Activated CD4-positive, alpha-beta T cell treated with anti-CD3 and anti-CD28 coated beads, Interleukin-2, amount 10 ng/mL, durations not matched to agents 7 days and 5 days (primary cell): ENCODE measurements around the gene SLC9A8. TPM values are rescaled to one million over a fixed set of nuclear protein-coding genes. Genes with fewer than 3 reads are reported as not detected.

ENCODE experiments used
- CTCF ChIA-PET: fragments of 350-600 bp; sonication (Branson Sonifier 250); formaldehyde crosslinking; loops from one replicate; lab custom pipeline; 2021; ENCODE audit warnings: antibody characterized with exemption; lab: Charles Lee
- POLR2A ChIA-PET: fragments of 350-600 bp; sonication (Branson Sonifier 250); formaldehyde crosslinking; loops from one replicate; lab custom pipeline; 2021; ENCODE audit warnings: antibody characterized with exemption; lab: Charles Lee
- DNase-seq: peaks from one replicate; pipeline ENCODE4 v3.0.0-alpha.2; 2020
- H3K27ac Mint-ChIP-seq: one replicate; pipeline ENCODE4 v1.8.0; 2021; ENCODE audit warnings: mild to moderate bottlenecking, moderate library complexity, mixed read lengths
- H3K27me3 Mint-ChIP-seq: one replicate; pipeline ENCODE4 v1.8.0; 2021; ENCODE audit warnings: mixed read lengths
- H3K36me3 Mint-ChIP-seq: one replicate; pipeline ENCODE4 v1.8.0; 2021; ENCODE audit warnings: low read depth, mixed read lengths
- H3K4me1 Mint-ChIP-seq: one replicate; pipeline ENCODE4 v1.8.0; 2021; ENCODE audit warnings: mixed read lengths
- H3K4me3 Mint-ChIP-seq: one replicate; pipeline ENCODE4 v1.8.0; 2021; ENCODE audit warnings: mild to moderate bottlenecking, moderate library complexity, mixed read lengths
- H3K9me3 Mint-ChIP-seq: one replicate; pipeline ENCODE4 v1.8.0; 2021; ENCODE audit warnings: mixed read lengths
- total RNA-seq, 2 experiments: library from RNA; stranded (reverse); gene quantifications; one replicate each; pipeline ENCODE4 v1.2.3, GENCODE V29; 2021

Gene SLC9A8
- total RNA-seq, 2 experiments from 2014 or later = 21.4 to 23.1 TPM

DNA sequence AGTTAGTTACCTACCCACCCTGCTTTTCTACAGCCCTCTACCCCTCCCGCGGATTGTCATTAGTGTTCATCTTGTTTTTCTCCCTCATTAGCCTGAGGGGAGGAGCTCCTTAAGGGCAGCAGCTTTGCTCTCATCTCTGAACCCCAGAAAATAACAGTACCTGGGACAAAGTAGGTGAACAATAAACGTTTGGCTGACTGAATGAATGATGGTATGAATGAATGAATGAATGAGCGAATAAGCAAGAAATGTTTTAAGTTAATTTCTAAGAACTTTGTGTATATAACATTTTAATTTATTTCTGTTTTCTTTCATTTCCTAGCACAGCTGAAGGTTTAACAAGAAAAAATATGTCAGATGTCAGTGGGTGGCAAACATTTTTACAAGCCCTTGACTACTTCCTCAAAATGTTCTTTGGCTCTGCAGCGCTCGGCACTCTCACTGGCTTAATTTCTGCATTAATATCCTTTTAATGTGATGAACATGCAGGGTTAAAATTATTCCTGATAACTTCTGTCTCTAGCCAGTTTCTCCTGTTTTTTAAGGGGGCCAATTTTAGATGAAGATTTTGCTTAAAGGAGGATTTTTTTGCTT, 50.1 kb downstream of the SLC9A8 start:
- Mint-ChIP-seq H3K9me3 (no peaks in the 10 kb centered on the region), H3K27ac (no peak overlapping the region), H3K27me3 (no peaks in the 10 kb centered on the region), H3K4me3 (no peak overlapping the region), H3K4me1 (peaks cover 17% of the 10 kb centered on the region), H3K36me3 (peaks cover 41% of the 10 kb centered on the region)
- ChIA-PET POLR2A (no interaction called here), CTCF (no interaction called here)
- no peak for DNase-seq

DNA sequence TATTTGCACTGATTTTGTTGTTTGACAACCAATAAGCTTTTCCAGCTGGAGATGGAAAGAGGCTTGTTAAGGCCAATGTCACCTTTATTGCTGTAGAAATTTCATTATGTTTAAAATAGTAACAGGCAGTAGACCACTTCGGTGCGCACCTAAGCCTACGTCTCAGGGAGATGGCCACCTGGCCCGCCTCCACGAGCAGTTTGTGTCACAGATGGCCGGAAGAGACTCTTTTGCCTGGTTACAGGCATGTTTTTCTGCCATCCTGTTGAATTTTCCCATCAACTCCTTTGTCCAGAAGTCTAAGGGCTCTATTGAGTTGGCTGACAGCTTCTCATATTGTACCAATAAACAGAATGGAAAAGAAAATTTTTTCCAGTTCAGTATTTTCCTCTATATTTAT, 51.0 kb downstream of the SLC9A8 start:
- no peak overlapping the region for H3K27ac Mint-ChIP-seq
- CTCF ChIA-PET = no interaction called here
- DNase-seq = no peak
- POLR2A ChIA-PET = interaction anchor here (0.7 kb wide), 1 partner anchor 9 kb away, joined by 3 read pairs; no protein-coding TSS in a partner anchor
- no peaks in the 10 kb centered on the region for H3K27me3 Mint-ChIP-seq
- peaks cover 17% of the 10 kb centered on the region for H3K4me1 Mint-ChIP-seq
- no peak overlapping the region for H3K4me3 Mint-ChIP-seq
- H3K9me3 Mint-ChIP-seq = no peaks in the 10 kb centered on the region
- H3K36me3 Mint-ChIP-seq = peaks cover 43% of the 10 kb centered on the region

GRCh38 chr20:49865559-49865958, 52.9 kb downstream of the SLC9A8 start:
- Mint-ChIP-seq H3K27ac (no peak overlapping the region), H3K36me3 (peaks cover 43% of the 10 kb centered on the region), H3K4me1 (peaks cover 14% of the 10 kb centered on the region), H3K4me3 (no peak overlapping the region), H3K27me3 (no peaks in the 10 kb centered on the region), H3K9me3 (no peaks in the 10 kb centered on the region)
- DNase-seq = no peak
- POLR2A ChIA-PET = no interaction called here
- CTCF ChIA-PET = interaction anchor here (0.9 to 1.2 kb wide), 3 partner anchors 23 to 66 kb away, joined by 3 read pairs; no protein-coding TSS in a partner anchor

DNA sequence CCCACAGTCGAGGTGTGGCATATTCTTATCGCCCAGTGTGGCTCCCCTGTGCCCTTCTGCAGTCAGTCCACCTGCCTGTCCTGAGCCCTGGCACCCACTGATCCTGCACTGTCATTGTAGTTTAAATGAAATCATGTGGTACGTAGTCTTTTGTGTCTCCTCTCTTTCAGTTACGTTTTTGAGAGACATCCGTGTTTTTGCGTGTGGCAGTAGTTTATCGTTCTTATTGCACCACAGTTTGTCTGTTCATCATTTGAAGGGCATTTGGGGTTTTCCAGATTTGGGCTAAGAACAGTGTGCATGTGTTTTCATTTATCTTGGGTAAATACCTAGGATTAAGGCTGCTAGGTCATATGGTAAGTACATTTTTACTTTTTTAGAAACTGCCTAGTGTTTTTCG, 53.4 kb downstream of the SLC9A8 start:
- no peak for DNase-seq
- H3K4me3 Mint-ChIP-seq = no peak overlapping the region
- peaks cover 10% of the 10 kb centered on the region for H3K4me1 Mint-ChIP-seq
- peaks cover 43% of the 10 kb centered on the region for H3K36me3 Mint-ChIP-seq
- no peak overlapping the region for H3K27ac Mint-ChIP-seq
- POLR2A ChIA-PET = no interaction called here
- CTCF ChIA-PET = interaction anchor here (1.1 kb wide), 1 partner anchor 33 kb away, joined by 3 read pairs; no protein-coding TSS in a partner anchor
- H3K9me3 Mint-ChIP-seq = no peaks in the 10 kb centered on the region
- H3K27me3 Mint-ChIP-seq = no peaks in the 10 kb centered on the region

DNA sequence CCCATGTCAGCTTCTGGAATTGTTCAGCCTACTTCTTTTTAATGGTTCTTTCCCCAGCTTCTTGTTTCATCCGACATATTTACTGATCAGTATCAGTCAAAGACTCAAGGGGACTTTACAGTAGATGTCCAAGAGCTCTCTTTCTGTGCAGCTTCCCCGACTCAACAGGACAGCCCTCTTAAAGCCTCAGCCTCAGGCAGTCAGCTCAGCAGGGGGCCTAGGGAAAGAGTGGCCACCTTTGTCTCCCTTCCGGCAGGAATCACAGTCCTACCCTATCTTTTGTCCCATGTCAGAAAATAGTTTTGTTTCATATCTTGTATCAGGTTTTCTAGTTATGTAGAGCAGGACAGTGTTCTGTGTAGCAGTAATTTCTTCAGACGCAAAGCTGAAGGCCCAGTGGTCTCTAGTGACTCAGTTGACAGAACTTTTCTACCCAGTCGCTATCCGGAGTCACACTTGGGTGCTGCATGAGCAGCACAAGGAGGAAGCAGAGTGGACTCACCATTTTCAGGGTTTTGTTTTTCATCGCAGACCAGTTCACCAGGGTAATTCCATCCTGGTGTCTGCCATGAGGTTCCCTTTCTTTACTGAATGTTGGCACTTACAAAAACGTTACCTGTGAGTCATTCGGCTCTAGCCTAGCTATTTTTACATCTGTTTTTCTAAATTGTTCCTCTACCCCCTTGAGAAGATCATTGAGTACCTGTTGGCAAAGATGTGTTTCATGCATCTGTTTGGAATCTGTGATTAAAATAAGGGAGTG, 55.0 kb downstream of the SLC9A8 start:
- H3K36me3 Mint-ChIP-seq = peaks cover 38% of the 10 kb centered on the region
- no peak for DNase-seq
- no peak overlapping the region for H3K4me3 Mint-ChIP-seq
- ChIA-PET CTCF (interaction anchor here (0.5 to 1.2 kb wide), 2 partner anchors 43 to 610 kb away, joined by 3 to 4 read pairs; no protein-coding TSS in a partner anchor), POLR2A (interaction anchor here (0.5 kb wide), 1 partner anchor 128 kb away, joined by 3 read pairs; no protein-coding TSS in a partner anchor)
- H3K27me3 Mint-ChIP-seq = no peaks in the 10 kb centered on the region
- H3K9me3 Mint-ChIP-seq = no peaks in the 10 kb centered on the region
- no peaks in the 10 kb centered on the region for H3K4me1 Mint-ChIP-seq
- H3K27ac Mint-ChIP-seq = no peak overlapping the region

GRCh38 chr20:49868538-49868937, 55.9 kb downstream of the SLC9A8 start:
- CTCF ChIA-PET = no interaction called here
- H3K9me3 Mint-ChIP-seq = no peaks in the 10 kb centered on the region
- H3K27ac Mint-ChIP-seq = no peak overlapping the region
- no peak for DNase-seq
- POLR2A ChIA-PET = no interaction called here
- no peak overlapping the region for H3K4me3 Mint-ChIP-seq
- H3K27me3 Mint-ChIP-seq = no peaks in the 10 kb centered on the region
- H3K4me1 Mint-ChIP-seq = no peaks in the 10 kb centered on the region
- peaks cover 37% of the 10 kb centered on the region for H3K36me3 Mint-ChIP-seq

DNA sequence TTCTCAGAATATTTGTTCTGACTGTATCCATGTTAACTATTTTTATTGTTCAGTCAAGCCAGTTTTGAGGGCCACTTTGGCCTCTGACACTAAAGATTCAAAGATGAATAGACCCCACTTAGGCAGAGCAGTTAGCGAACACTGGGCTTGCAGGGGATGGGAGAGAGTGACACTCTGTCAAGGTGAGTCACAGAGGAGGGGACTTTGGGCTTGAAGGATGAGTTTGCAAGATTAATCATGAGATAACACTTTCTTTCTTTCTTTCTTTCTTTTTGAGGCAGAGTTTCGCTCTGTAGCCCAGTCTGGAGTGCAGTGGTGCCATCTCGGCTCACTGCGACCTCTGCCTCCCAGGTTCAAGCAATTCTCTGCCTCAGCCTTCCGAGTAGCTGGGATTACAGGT, 56.3 kb downstream of the SLC9A8 start:
- no peak for DNase-seq
- CTCF ChIA-PET = no interaction called here
- H3K27me3 Mint-ChIP-seq = no peaks in the 10 kb centered on the region
- H3K27ac Mint-ChIP-seq = no peak overlapping the region
- H3K9me3 Mint-ChIP-seq = no peaks in the 10 kb centered on the region
- H3K4me1 Mint-ChIP-seq = no peaks in the 10 kb centered on the region
- peaks cover 37% of the 10 kb centered on the region for H3K36me3 Mint-ChIP-seq
- no peak overlapping the region for H3K4me3 Mint-ChIP-seq
- POLR2A ChIA-PET = no interaction called here

DNA sequence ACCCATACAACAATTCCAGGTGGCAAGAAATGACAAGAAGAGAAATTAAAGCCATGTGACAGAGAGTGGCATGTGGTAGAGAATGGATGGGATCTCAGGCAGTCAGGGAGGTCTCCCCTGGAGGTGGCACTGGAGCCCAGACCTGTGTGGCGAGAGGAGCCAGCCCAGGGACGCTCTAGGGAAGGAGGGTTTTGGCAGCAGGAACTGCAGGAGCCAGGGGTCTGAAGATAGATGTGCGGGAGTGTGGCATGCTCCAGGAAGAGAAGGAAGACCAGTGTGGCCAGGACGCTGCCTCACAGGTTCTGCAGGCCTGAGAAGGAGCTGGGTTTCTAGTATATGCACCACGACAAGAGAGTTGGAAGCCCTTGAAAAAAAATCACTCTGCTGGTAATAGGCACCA, 57.6 kb downstream of the SLC9A8 start:
- Mint-ChIP-seq H3K4me1 (no peaks in the 10 kb centered on the region), H3K4me3 (no peak overlapping the region), H3K27ac (peak overlapping the region; percentile 15), H3K36me3 (peaks cover 36% of the 10 kb centered on the region), H3K9me3 (no peaks in the 10 kb centered on the region), H3K27me3 (no peaks in the 10 kb centered on the region)
- POLR2A ChIA-PET = no interaction called here
- no peak for DNase-seq
- CTCF ChIA-PET = no interaction called here

GRCh38 chr20:49871391-49871948, 58.8 kb downstream of the SLC9A8 start:
- H3K9me3 Mint-ChIP-seq = no peaks in the 10 kb centered on the region
- no peaks in the 10 kb centered on the region for H3K27me3 Mint-ChIP-seq
- ChIA-PET CTCF (interaction anchor here (1.1 kb wide), 1 partner anchor 41 kb away, joined by 3 read pairs; no protein-coding TSS in a partner anchor), POLR2A (no interaction called here)
- peaks cover 29% of the 10 kb centered on the region for H3K36me3 Mint-ChIP-seq
- H3K4me3 Mint-ChIP-seq = no peak overlapping the region
- no peak for DNase-seq
- no peaks in the 10 kb centered on the region for H3K4me1 Mint-ChIP-seq
- H3K27ac Mint-ChIP-seq = no peak overlapping the region

DNA sequence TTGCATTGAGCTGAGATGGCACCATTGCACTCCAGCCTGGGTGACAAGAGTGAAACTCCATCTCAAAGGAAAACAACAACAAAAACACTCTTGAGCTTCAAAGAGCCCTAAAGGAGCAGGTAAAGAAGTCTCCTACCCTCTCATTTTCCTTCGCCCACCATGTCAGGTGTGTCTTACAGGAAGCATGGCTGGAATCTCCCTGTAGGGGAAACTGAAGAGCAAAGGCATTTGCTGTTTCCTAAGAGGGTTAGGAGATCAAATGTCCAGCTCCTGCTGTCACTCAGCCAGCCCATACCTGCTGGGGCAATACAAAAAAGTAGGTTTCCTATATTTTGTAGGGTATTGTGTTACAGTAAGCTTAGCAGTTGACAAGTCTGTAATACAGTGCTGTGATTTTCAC, 59.4 kb downstream of the SLC9A8 start:
- ChIA-PET CTCF (interaction anchor here (0.7 to 1.1 kb wide), 2 partner anchors 32 to 40 kb away, joined by 3 read pairs; no protein-coding TSS in a partner anchor), POLR2A (no interaction called here)
- Mint-ChIP-seq H3K27me3 (no peaks in the 10 kb centered on the region), H3K4me1 (no peaks in the 10 kb centered on the region), H3K9me3 (no peaks in the 10 kb centered on the region), H3K4me3 (no peak overlapping the region), H3K27ac (peak overlapping the region; percentile 13), H3K36me3 (peaks cover 29% of the 10 kb centered on the region)
- DNase-seq = no peak

DNA sequence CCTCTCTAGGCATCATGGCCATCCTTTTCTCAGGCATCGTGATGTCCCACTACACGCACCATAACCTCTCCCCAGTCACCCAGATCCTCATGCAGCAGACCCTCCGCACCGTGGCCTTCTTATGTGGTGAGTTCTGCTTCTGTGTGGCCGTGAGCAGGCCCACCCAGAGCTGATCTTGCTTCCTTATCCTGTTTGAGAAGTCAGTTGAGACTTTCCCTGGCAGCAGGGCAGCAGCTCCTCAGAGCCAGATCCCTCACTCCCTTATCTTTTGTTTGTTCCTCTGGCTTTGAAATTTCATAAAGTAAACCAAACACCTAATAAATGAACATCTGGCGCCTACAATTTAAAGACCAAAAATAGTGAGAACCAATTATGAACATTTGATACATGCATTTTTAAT, 62.1 kb downstream of the SLC9A8 start:
- ChIA-PET POLR2A (no interaction called here), CTCF (no interaction called here)
- H3K4me3 Mint-ChIP-seq = no peak overlapping the region
- no peaks in the 10 kb centered on the region for H3K27me3 Mint-ChIP-seq
- H3K4me1 Mint-ChIP-seq = no peaks in the 10 kb centered on the region
- H3K36me3 Mint-ChIP-seq = peaks cover 23% of the 10 kb centered on the region
- H3K9me3 Mint-ChIP-seq = no peaks in the 10 kb centered on the region
- DNase-seq = no peak
- H3K27ac Mint-ChIP-seq = peak overlapping the region; percentile 4

- Mint-ChIP-seq H3K4me1 (no peaks in the 10 kb centered on the region), H3K9me3 (no peaks in the 10 kb centered on the region), H3K27me3 (no peaks in the 10 kb centered on the region), H3K4me3 (no peak overlapping the region), H3K36me3 (peaks cover 24% of the 10 kb centered on the region), H3K27ac (no peak overlapping the region)
- ChIA-PET POLR2A (no interaction called here), CTCF (no interaction called here)
- DNase-seq = no peak
These were observed 64.8 kb downstream of the SLC9A8 start for GRCh38 chr20:49877386-49877921.

GRCh38 chr20:49878977-49879376, 66.3 kb downstream of the SLC9A8 start:
- Mint-ChIP-seq H3K4me3 (no peak overlapping the region), H3K36me3 (peaks cover 27% of the 10 kb centered on the region), H3K27me3 (no peaks in the 10 kb centered on the region), H3K27ac (no peak overlapping the region), H3K9me3 (no peaks in the 10 kb centered on the region), H3K4me1 (no peaks in the 10 kb centered on the region)
- DNase-seq = no peak
- ChIA-PET CTCF (interaction anchor here (0.5 to 0.7 kb wide), 2 partner anchors 252 to 291 kb away, joined by 3 read pairs; no protein-coding TSS in a partner anchor), POLR2A (no interaction called here)
